Fibroblast of villous mesenchyme (primary cell): ENCODE results near the gene TDP1. TPM values are rescaled to one million over a fixed set of nuclear protein-coding genes. Genes with fewer than 3 reads are reported as not detected.

Source experiments
- DNase-seq: peaks from one replicate; pipeline ENCODE4 v3.0.0-alpha.2; 2010; ENCODE audit warnings: low read depth
- H3K4me3 ChIP-seq: 2 replicates; pipeline ENCODE4 v1.5.1; 2011; ENCODE audit warnings: low read depth, mild to moderate bottlenecking, low read length
- CTCF ChIP-seq: IDR thresholded peaks from 2 replicates; pipeline ENCODE4 v1.5.1; 2012; ENCODE audit warnings: low read depth, mild to moderate bottlenecking, low read length; ENCODE audit not compliant: insufficient read depth
- total RNA-seq: library from RNA; depleted of rRNA; stranded (reverse); fragments of >200 nt; gene quantifications from 2 replicates; pipeline ENCODE4 v1.2.3, GENCODE V29; 2012

TDP1 gene
- total RNA-seq, 1 donor, result 24.2 TPM

GRCh38 chr14:90000935-90001334, 45.2 kb downstream of the TDP1 start:
- no peak overlapping the region for H3K4me3 ChIP-seq
- TF ChIP-seq CTCF, result no peak
- no peak for DNase-seq

GRCh38 chr14:90003526-90004307, 48.0 kb downstream of the TDP1 start:
- TF ChIP-seq CTCF, result no peak
- H3K4me3 ChIP-seq, result no peak overlapping the region

GRCh38 chr14:90005441-90005840, 49.7 kb downstream of the TDP1 start:
- DNase-seq, result no peak
- no peak for TF ChIP-seq CTCF
- H3K4me3 ChIP-seq, result no peak overlapping the region

More at GRCh38 chr14:90003526-90004307, 48.0 kb downstream of the TDP1 start:
- DNase-seq, result no peak

- no peak for TF ChIP-seq CTCF
- DNase-seq, result no peak
- no peak overlapping the region for H3K4me3 ChIP-seq
Measured at GRCh38 chr14:90005939-90006530, 50.3 kb downstream of the TDP1 start.

GRCh38 chr14:90017371-90017770, 61.6 kb downstream of the TDP1 start:
- H3K4me3 ChIP-seq, result no peak overlapping the region
- TF ChIP-seq CTCF, result no peak
- DNase-seq, result peak; percentile 3

- TF ChIP-seq CTCF, result no peak
- DNase-seq, result no peak
- no peak overlapping the region for H3K4me3 ChIP-seq
Measured at GRCh38 chr14:90019824-90020523, 64.2 kb downstream of the TDP1 start.
